Uterus (tissue), 4 donors: ENCODE results near the gene SH2D7. TPM values are rescaled to one million over a fixed set of nuclear protein-coding genes. Genes with fewer than 3 reads are reported as not detected.

Experiments used
- DNase-seq, 2 donors: peaks; one replicate each; pipeline ENCODE4 v3.0.0-alpha.2; 2019 to 2020
- H3K27ac ChIP-seq, 2 donors: fragments of 200-600 bp; sonication (generic); 1 replicate in 1 of 2; 2 replicates in 1 of 2; pipeline ENCODE4 v1.5.1; 2016 to 2018
- H3K27me3 ChIP-seq, 2 donors: fragments of 200-600 bp; sonication (generic); one replicate each; pipeline ENCODE4 v1.5.1; 2018 to 2019; ENCODE audit warnings: control low read depth in 1 of 2
- H3K36me3 ChIP-seq, 2 donors: fragments of 200-600 bp; sonication (generic); one replicate each; pipeline ENCODE4 v1.5.1; 2019; ENCODE audit warnings: control low read depth in 1 of 2
- H3K4me1 ChIP-seq, 2 donors: fragments of 200-600 bp; sonication (generic); one replicate each; pipeline ENCODE4 v1.5.1; 2018 to 2019; ENCODE audit warnings: control low read depth in 1 of 2
- H3K4me3 ChIP-seq, 2 donors: fragments of 200-600 bp; sonication (generic); 1 replicate in 1 of 2; 2 replicates in 1 of 2; pipeline ENCODE4 v1.5.1; 2018 to 2019; ENCODE audit warnings: mild to moderate bottlenecking in 1 of 2
- H3K9me3 ChIP-seq, 2 donors: fragments of 200-600 bp; sonication (generic); one replicate each; pipeline ENCODE4 v1.5.1; 2019; ENCODE audit warnings: control low read depth in 1 of 2
- POLR2A ChIP-seq, 2 donors: fragments of 450-650 bp; IDR thresholded peaks; one replicate each; pipeline ENCODE4 v1.6.1; 2016; ENCODE audit warnings: antibody characterized with exemption in 2 of 2, mild to moderate bottlenecking in 1 of 2, moderate library complexity in 1 of 2
- intact Hi-C: fragments of 100-400 bp; cut with DNase I; formaldehyde crosslinking; loops from one replicate; pipeline ENCODE4 v1.15.1; 2023; ENCODE audit warnings: low total_unique reads
- total RNA-seq, 4 donors: library from RNA; depleted of rRNA in 3 of 4; stranded (reverse); fragments of >200 nt in 3 of 4; gene quantifications; one replicate each; pipeline versions ENCODE4 v1.1.0 to v1.2.4, GENCODE V29; 2014 to 2023
- TF ChIP-seq, protein P1 (sequence below), 4 experiments: fragments of 200-600 bp in 2 of 4; fragments of 450-650 bp in 2 of 4; sonication (generic) in 2 of 4; IDR thresholded peaks; one replicate each; pipeline ENCODE4 v1.5.1; 2016 to 2019; ENCODE audit warnings: antibody characterized with exemption in 4 of 4, mild to moderate bottlenecking in 2 of 4, moderate library complexity in 1 of 4
- donor health status: DM: yes; HTN: yes; CAD: no.

The SH2D7 gene
- total RNA-seq, 4 donors from 2014 or later: not detected

DNA sequence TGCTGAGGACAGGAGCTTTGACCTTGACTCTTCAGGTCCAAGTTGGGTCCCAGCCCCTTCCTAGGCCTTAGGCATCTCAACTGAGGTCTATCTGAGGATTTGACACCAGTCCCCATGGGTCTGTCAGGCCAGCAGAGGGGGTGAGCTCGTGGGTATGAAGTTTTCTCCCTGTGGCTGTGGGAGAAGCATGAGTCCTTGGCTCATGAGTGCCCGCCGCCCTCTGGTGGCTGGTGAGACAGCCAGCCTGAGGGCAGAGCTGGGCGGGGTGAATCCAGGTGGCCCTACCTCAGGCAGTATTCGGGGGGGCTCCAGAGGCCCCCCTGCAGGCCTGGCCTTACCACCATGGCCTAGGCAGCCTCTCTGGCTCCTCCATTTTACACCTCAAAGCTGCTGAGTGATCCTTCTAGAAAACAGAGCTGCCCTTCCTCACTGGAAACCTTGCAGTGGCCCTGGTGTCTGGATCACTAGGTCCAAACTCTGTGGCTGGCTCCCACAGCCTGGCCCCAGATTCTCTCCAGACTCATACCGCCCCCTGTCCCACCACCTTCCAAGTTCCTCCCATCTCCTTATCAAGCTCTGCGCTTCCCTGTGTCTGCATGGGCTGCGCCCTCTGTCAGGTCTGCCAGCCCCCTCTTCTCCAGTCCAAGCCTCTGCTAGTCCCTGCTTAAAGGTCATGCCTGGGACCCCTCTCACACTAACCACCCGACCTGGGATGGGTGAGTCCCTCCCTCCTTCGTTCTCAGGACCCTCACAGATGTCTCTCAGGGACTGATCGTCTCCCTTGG is 16.1 kb downstream of the SH2D7 start:
- Histone ChIP-seq H3K27me3 (no peaks in the 10 kb centered on the region), H3K27ac (no peak overlapping the region), H3K9me3 (no peaks in the 10 kb centered on the region), H3K4me1 (no peaks in the 10 kb centered on the region), H3K36me3 (no peaks in the 10 kb centered on the region), H3K4me3 (no peak overlapping the region)
- peak; percentile 78 to 81 for DNase-seq
- TF ChIP-seq, protein P1, sequence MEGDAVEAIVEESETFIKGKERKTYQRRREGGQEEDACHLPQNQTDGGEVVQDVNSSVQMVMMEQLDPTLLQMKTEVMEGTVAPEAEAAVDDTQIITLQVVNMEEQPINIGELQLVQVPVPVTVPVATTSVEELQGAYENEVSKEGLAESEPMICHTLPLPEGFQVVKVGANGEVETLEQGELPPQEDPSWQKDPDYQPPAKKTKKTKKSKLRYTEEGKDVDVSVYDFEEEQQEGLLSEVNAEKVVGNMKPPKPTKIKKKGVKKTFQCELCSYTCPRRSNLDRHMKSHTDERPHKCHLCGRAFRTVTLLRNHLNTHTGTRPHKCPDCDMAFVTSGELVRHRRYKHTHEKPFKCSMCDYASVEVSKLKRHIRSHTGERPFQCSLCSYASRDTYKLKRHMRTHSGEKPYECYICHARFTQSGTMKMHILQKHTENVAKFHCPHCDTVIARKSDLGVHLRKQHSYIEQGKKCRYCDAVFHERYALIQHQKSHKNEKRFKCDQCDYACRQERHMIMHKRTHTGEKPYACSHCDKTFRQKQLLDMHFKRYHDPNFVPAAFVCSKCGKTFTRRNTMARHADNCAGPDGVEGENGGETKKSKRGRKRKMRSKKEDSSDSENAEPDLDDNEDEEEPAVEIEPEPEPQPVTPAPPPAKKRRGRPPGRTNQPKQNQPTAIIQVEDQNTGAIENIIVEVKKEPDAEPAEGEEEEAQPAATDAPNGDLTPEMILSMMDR (IDR thresholded peaks at IDR 0.05): peak; percentile 90 to 98 (median 97)
- peak in 1 of 2 donors; percentile 9 for TF ChIP-seq POLR2A (IDR thresholded peaks at IDR 0.05)
- intact Hi-C loops: loop anchor here (5.0 kb wide), 1 partner anchor 141 kb away; no protein-coding TSS in a partner anchor

DNA sequence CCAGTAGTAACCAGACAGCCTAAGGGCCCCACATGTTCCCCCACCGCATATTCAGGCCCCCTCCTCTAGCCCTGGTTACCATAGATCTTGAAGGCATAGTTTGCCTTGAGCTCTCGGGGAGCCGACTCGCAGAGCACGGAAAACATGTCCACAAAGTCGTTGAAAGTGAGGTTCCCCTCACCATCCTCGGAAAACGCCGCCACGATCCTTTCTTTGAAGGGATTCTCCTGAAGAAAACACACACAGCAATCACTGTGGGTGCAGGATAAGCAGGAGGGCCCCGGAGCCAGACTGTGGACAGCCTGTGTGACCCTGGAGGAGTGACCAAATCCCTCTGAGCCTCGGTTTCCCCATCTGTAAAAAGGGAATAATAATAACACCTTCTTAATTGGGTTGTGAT is 16.8 kb downstream of the SH2D7 start:
- Histone ChIP-seq H3K9me3 (no peaks in the 10 kb centered on the region), H3K36me3 (no peaks in the 10 kb centered on the region), H3K4me3 (no peak overlapping the region), H3K4me1 (no peaks in the 10 kb centered on the region), H3K27ac (no peak overlapping the region), H3K27me3 (no peaks in the 10 kb centered on the region)
- TF ChIP-seq, protein P1 (IDR thresholded peaks at IDR 0.05): no peak
- TF ChIP-seq POLR2A (IDR thresholded peaks at IDR 0.05): no peak
- no peak for DNase-seq
- intact Hi-C loops: loop anchor here (5.0 kb wide), 1 partner anchor 142 kb away; no protein-coding TSS in a partner anchor

GRCh38 chr15:78110096-78110495 is 17.7 kb downstream of the SH2D7 start:
- no peak for DNase-seq
- Histone ChIP-seq H3K4me1 (no peaks in the 10 kb centered on the region), H3K36me3 (no peaks in the 10 kb centered on the region), H3K4me3 (no peak overlapping the region), H3K9me3 (no peaks in the 10 kb centered on the region), H3K27ac (no peak overlapping the region), H3K27me3 (no peaks in the 10 kb centered on the region)
- TF ChIP-seq, protein P1 (IDR thresholded peaks at IDR 0.05): no peak
- TF ChIP-seq POLR2A (IDR thresholded peaks at IDR 0.05): no peak
- intact Hi-C loops: loop anchor here (5.0 kb wide), 2 partner anchors 87 to 132 kb away; no protein-coding TSS in a partner anchor

DNA sequence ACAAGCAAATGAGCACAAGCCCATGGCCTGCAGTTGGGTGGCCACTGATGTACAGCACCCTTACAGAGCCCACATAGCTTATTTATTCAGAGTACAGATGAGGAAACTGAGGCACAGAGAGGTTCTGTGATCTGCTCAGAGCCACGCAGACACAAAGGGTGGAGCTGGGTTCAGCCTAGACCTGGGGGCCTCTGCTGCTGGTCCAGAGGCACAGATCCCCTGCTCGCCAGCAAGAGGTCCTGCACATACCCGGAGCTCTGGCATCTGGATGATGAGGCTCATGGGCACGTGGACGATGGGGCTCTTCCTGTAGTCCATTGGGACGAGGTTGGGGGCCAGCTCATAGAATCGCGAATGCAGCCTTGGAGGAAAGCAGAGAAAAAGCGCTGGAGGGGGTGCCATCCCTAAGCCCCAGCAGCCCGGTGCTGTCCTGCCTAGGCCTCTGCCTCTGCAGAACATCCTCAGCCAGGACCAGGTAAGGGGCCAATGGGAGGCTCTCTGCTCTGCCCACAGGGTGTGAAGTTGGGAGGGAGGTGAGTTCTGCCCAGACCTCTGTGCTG is 18.6 kb downstream of the SH2D7 start:
- no peak for DNase-seq
- no peaks in the 10 kb centered on the region for H3K4me1 ChIP-seq
- no peaks in the 10 kb centered on the region for H3K36me3 ChIP-seq
- H3K9me3 ChIP-seq: no peaks in the 10 kb centered on the region
- H3K27me3 ChIP-seq: no peaks in the 10 kb centered on the region
- intact Hi-C loops: loop anchor here (5.0 kb wide), 2 partner anchors 86 to 131 kb away; no protein-coding TSS in a partner anchor
- no peak overlapping the region for H3K4me3 ChIP-seq
- no peak for TF ChIP-seq POLR2A (IDR thresholded peaks at IDR 0.05)
- TF ChIP-seq, protein P1 (IDR thresholded peaks at IDR 0.05): no peak
- no peak overlapping the region for H3K27ac ChIP-seq

- no peak overlapping the region for H3K27ac ChIP-seq
- H3K9me3 ChIP-seq: no peaks in the 10 kb centered on the region
- no peak for TF ChIP-seq POLR2A (IDR thresholded peaks at IDR 0.05)
- TF ChIP-seq, protein P1 (IDR thresholded peaks at IDR 0.05): no peak
- H3K27me3 ChIP-seq: no peaks in the 10 kb centered on the region
- no peak overlapping the region for H3K4me3 ChIP-seq
- H3K36me3 ChIP-seq: no peaks in the 10 kb centered on the region
- intact Hi-C loops: loop anchor here (5.0 kb wide), 2 partner anchors 86 to 131 kb away; no protein-coding TSS in a partner anchor
- DNase-seq: no peak
- H3K4me1 ChIP-seq: no peaks in the 10 kb centered on the region
Observed at GRCh38 chr15:78111788-78112187, 19.4 kb downstream of the SH2D7 start.
